K562 (cell line): ENCODE results near the gene TGFA. TPM values are rescaled to one million over a fixed set of nuclear protein-coding genes. Genes with fewer than 3 reads are reported as not detected.

Experiments used
- ATAC-seq: fragments of 200-7000 bp; cut with Tn5 transposase; 3 replicates; pipeline ENCODE4 v1.9.1; 2020; ENCODE audit warnings: moderate library complexity
- BruUV-seq: library from RNA; stranded (reverse); fragments of 400-500 nt; replicated peaks from 2 replicates; lab custom pipeline; 2021; lab: Mats Ljungman, UMichigan
- CTCF ChIA-PET: fragments of 300-600 bp; formaldehyde crosslinking; extraction: SDS; loops from one replicate; lab custom pipeline; 2021; ENCODE audit warnings: low intra/inter-chr PET ratio; lab: Yijun Ruan, JAX
- POLR2A ChIA-PET: fragments of 300-600, 350-650 bp; sonication (Branson Sonifier 250); formaldehyde crosslinking; extraction: SDS; loops from one replicate; lab custom pipeline; 2021; ENCODE audit warnings: antibody characterized with exemption, inconsistent platforms; lab: Yijun Ruan, JAX
- DNase-seq, 4 experiments: peaks; one replicate each; pipeline versions ENCODE4 v3.0.0 to v3.0.0-alpha.2; 2011 to 2018; ENCODE audit warnings: low spot score in 3 of 4, mixed read lengths in 3 of 4; ENCODE audit errors: extremely low read depth in 1 of 4
- FAIRE-seq: peaks from 2 replicates; lab custom pipeline; 2011; peaks lifted over from hg19 to GRCh38; lab: Jason Lieb, UNC
- H2AFZ ChIP-seq: 2 replicates; pipeline ENCODE4 v1.6.0; 2011; ENCODE audit warnings: low read depth, low read length, control low read depth, inconsistent platforms
- H3K27ac ChIP-seq: fragments of 200-600 bp; 3 replicates; pipeline ENCODE4 v1.8.0; 2011; ENCODE audit warnings: low read depth, mild to moderate bottlenecking, control low read depth, inconsistent platforms, low read length, moderate library complexity, mixed read lengths; ENCODE audit errors: extremely low read depth
- H3K27me3 ChIP-seq, 2 experiments: fragments of 300-600 bp in 1 of 2; 2 replicates in 1 of 2; 3 replicates in 1 of 2; pipeline versions ENCODE4 v1.6.0 to v1.8.0; 2011; ENCODE audit warnings: inconsistent platforms in 2 of 2, low read length in 2 of 2, mild to moderate bottlenecking in 1 of 2, mixed read lengths in 1 of 2, moderate library complexity in 1 of 2; ENCODE audit not compliant: control insufficient read depth in 2 of 2, insufficient read depth in 2 of 2
- H3K36me3 ChIP-seq: fragments of 300-600 bp; 3 replicates; pipeline ENCODE4 v1.8.0; 2011; ENCODE audit warnings: mild to moderate bottlenecking, low read length, inconsistent platforms; ENCODE audit not compliant: control insufficient read depth, insufficient read depth
- H3K4me1 ChIP-seq, 2 experiments: fragments of 200-600 bp in 1 of 2; replicated peaks in 1 of 2; 2 replicates in 1 of 2; 3 replicates in 1 of 2; pipeline versions ENCODE4 v1.5.1 to v1.8.0; 2011; ENCODE audit warnings: inconsistent platforms in 2 of 2, low read length in 2 of 2, mild to moderate bottlenecking in 1 of 2, mixed read lengths in 1 of 2, moderate library complexity in 1 of 2; ENCODE audit not compliant: control insufficient read depth in 2 of 2, insufficient read depth in 2 of 2
- H3K4me2 ChIP-seq: 2 replicates; pipeline ENCODE4 v1.6.1; 2011; ENCODE audit warnings: low read length, control low read depth, inconsistent platforms, mixed read lengths; ENCODE audit not compliant: insufficient read depth
- H3K4me3 ChIP-seq: fragments of 200-600 bp; sonication (generic), shearing (Covaris generic); 2 replicates; pipeline ENCODE4 v1.5.1; 2016; ENCODE audit warnings: control low read depth, inconsistent platforms
- H3K79me2 ChIP-seq: fragments of 200-600 bp; 3 replicates; pipeline ENCODE4 v1.8.0; 2011; ENCODE audit warnings: low read length, inconsistent platforms; ENCODE audit not compliant: control insufficient read depth, insufficient read depth
- H3K9ac ChIP-seq, 2 experiments: 2 replicates each; pipeline versions ENCODE4 v1.6.0 to v1.6.1; 2011; ENCODE audit warnings: low read depth in 2 of 2, low read length in 2 of 2, control low read depth in 1 of 2, inconsistent platforms in 1 of 2, mild to moderate bottlenecking in 1 of 2, mixed read lengths in 1 of 2; ENCODE audit not compliant: insufficient read depth in 1 of 2
- H3K9me1 ChIP-seq: one replicate; pipeline ENCODE4 v1.6.0; 2011; ENCODE audit warnings: inconsistent platforms, mild to moderate bottlenecking, low read length, moderate library complexity; ENCODE audit not compliant: control insufficient read depth, insufficient read depth
- H3K9me3 ChIP-seq: replicated peaks from 2 replicates; pipeline ENCODE4 v1.5.1; 2011; ENCODE audit warnings: low read depth, low read length, inconsistent platforms; ENCODE audit not compliant: control insufficient read depth, insufficient read depth
- H4K20me1 ChIP-seq: replicated peaks from 2 replicates; pipeline ENCODE4 v1.6.1; 2011; ENCODE audit warnings: low read length, inconsistent platforms, mixed read lengths; ENCODE audit not compliant: control insufficient read depth, insufficient read depth
- ARID2 ChIP-seq: fragments of 450-650 bp; IDR thresholded peaks from 2 replicates; pipeline ENCODE4 v1.6.1; 2017; ENCODE audit warnings: antibody characterized with exemption, mild to moderate bottlenecking
- BHLHE40 ChIP-seq: IDR thresholded peaks from 2 replicates; pipeline ENCODE4 v1.6.1; 2011; ENCODE audit warnings: low read length, improper control_type of control experiment
- E4F1 ChIP-seq: fragments of 250-450 bp; sonication (Bioruptor Pico); IDR thresholded peaks from 2 replicates; pipeline ENCODE4 v1.5.0; 2021; ENCODE audit warnings: mild to moderate bottlenecking, borderline replicate concordance
- GTF2B ChIP-seq: IDR thresholded peaks from 2 replicates; pipeline ENCODE4 v1.6.1; 2011; ENCODE audit not compliant: insufficient read length; ENCODE audit errors: extremely low read depth
- KAT2B ChIP-seq: IDR thresholded peaks from one replicate; pipeline ENCODE4 v1.6.1; 2012; ENCODE audit warnings: low read depth, mild to moderate bottlenecking, control low read depth, inconsistent platforms, low read length, moderate library complexity
- NRF1 ChIP-seq, 2 experiments: fragments of 450-650 bp; IDR thresholded peaks in 1 of 2; conservative IDR thresholded peaks in 1 of 2; 2 replicates each; pipeline ENCODE4 v1.6.1; 2014; ENCODE audit warnings: mild to moderate bottlenecking in 2 of 2
- TFAP4 ChIP-seq: sonication (generic); formaldehyde crosslinking; IDR thresholded peaks from 2 replicates; pipeline ENCODE4 v1.8.0; 2022; ENCODE audit warnings: missing genetic modification reagents, mild to moderate bottlenecking, moderate library complexity, borderline replicate concordance
- TRIM25 ChIP-seq: fragments of 450-650 bp; IDR thresholded peaks from 2 replicates; pipeline ENCODE4 v1.7.0; 2016; ENCODE audit warnings: borderline replicate concordance
- ZNF3 ChIP-seq: fragments of 250-450 bp; sonication (Bioruptor Pico); IDR thresholded peaks from 2 replicates; pipeline ENCODE4 v1.5.0; 2021; ENCODE audit warnings: mild to moderate bottlenecking, moderate library complexity
- WGBS: fragments of 100-300 bp; shearing (Covaris generic); methylation state at CpG from one replicate; pipeline ENCODE4 v1.1.6; 2016; ENCODE audit warnings: low coverage, mixed read lengths; ENCODE audit not compliant: insufficient coverage; ENCODE audit errors: missing lambda C conversion rate; 5-methylcytosine and 5-hydroxymethylcytosine counted together
- in situ Hi-C: fragments of 300-500 bp; cut with MboI; formaldehyde crosslinking; loops from 4 replicates; pipeline ENCODE4 v1.15.0; 2018; ENCODE audit warnings: inconsistent platforms, mixed read lengths
- intact Hi-C: fragments of 100-400 bp; cut with micrococcal nuclease; formaldehyde crosslinking; loops from 2 replicates; pipeline ENCODE4 v1.14.2; 2022
- polyA plus RNA-seq, 8 experiments: library from polyadenylated mRNA; depleted of rRNA in 4 of 8; stranded (reverse) in 5 of 8; unstranded in 3 of 8; fragments of >200 nt; fragmentation: Nextera tagmentation in 2 of 8; fragmentation: Illumina TruSeq in 1 of 8; extraction: Ambion mirVana in 2 of 8; extraction: Trizol in 1 of 8; gene quantifications; 2 replicates each; pipeline versions ENCODE4 v1.2.1 to v1.2.3, GENCODE V29; 2011 to 2014; ENCODE audit warnings: inconsistent platforms in 1 of 8, missing spikeins in 1 of 8
- total RNA-seq, 7 experiments: library from RNA; depleted of rRNA in 6 of 7; stranded (reverse); fragments of >200 nt in 6 of 7; fragmentation: Illumina TruSeq in 2 of 7; extraction: Trizol in 2 of 7; gene quantifications; 2 replicates each; pipeline versions ENCODE4 v1.2.1 to v1.2.3, GENCODE V29; 2011 to 2021; ENCODE audit warnings: low replicate concordance in 1 of 7

Gene TGFA
- total and polyA plus RNA-seq, 9 of the 15 experiments (the other 6 are each of a cell fraction or from before 2014, with no cell fraction given), result not detected

GRCh38 chr2:70503896-70504295 is 49.7 kb downstream of the TGFA start:
- Histone ChIP-seq H3K4me2 (no peak overlapping the region), H2AFZ (no peak overlapping the region), H3K9me3 (no peaks in the 10 kb centered on the region), H4K20me1 (0 out of 2 replicates have a peak, but pooled peaks cover 3% of the 10 kb centered on the region), H3K9ac (no peak overlapping the region), H3K27me3 (peaks cover 6 to 10% of the 10 kb centered on the region in 2 experiments; a peak in 4 of 5 replicates), H3K79me2 (no peaks in the 10 kb centered on the region), H3K36me3 (no peaks in the 10 kb centered on the region), H3K4me3 (no peak overlapping the region), H3K4me1 (no peaks in the 10 kb centered on the region), H3K9me1 (no peaks in the 10 kb centered on the region), H3K27ac (no peak overlapping the region)
- ChIA-PET POLR2A (interaction anchor here (1.1 kb wide), 1 partner anchor 11 kb away, joined by 3 read pairs; no protein-coding TSS in a partner anchor), CTCF (no interaction called here)
- DNase-seq, result no peak
- in situ Hi-C loops, result no loop called here
- no TSS peak for BruUV-seq
- no peak for TF ChIP-seq TRIM25
- 0% methylated on average over 4 of the region's 4 CpGs for WGBS
- intact Hi-C loops, result no loop called here
- no peak for FAIRE-seq
- no peak for ATAC-seq

- DNase-seq (no peak), ATAC-seq (no peak), FAIRE-seq (no peak)
- no peak overlapping the region for H3K9ac ChIP-seq
- 0% methylated on average over 4 of the region's 4 CpGs for WGBS
- H3K36me3 ChIP-seq, result no peaks in the 10 kb centered on the region
- no peaks in the 10 kb centered on the region for H3K9me1 ChIP-seq
- H2AFZ ChIP-seq, result no peak overlapping the region
- H3K27ac ChIP-seq, result no peak overlapping the region
- POLR2A ChIA-PET, result interaction anchor here (0.7 to 1.2 kb wide), 2 partner anchors 17 to 134 kb away, joined by 3 read pairs; no protein-coding TSS in a partner anchor
- H3K79me2 ChIP-seq, result no peaks in the 10 kb centered on the region
- intact Hi-C loops, result no loop called here
- no peak overlapping the region for H3K4me2 ChIP-seq
- H3K9me3 ChIP-seq, result no peaks in the 10 kb centered on the region
- H3K4me1 ChIP-seq, result no peaks in the 10 kb centered on the region
- in situ Hi-C loops, result no loop called here
- no TSS peak for BruUV-seq
- CTCF ChIA-PET, result no interaction called here
- H3K27me3 ChIP-seq, result peaks cover 7 to 10% of the 10 kb centered on the region in 2 experiments; a peak in 4 of 5 replicates
- no peak overlapping the region for H3K4me3 ChIP-seq
- H4K20me1 ChIP-seq, result 0 out of 2 replicates have a peak, but pooled peaks cover 3% of the 10 kb centered on the region
- TF ChIP-seq BHLHE40 (no peak), E4F1 (CRISPR knock-in tag) (no peak), ZNF3 (CRISPR knock-in tag) (no peak), TFAP4 (CRISPR knock-in tag) (no peak), NRF1 (conservative IDR thresholded peaks at IDR 0.05 in 1 of 2, IDR thresholded peaks at IDR 0.05 in 1 of 2) (no peak), ARID2 (no peak), KAT2B (no peak), GTF2B (no peak)
Measured at GRCh38 chr2:70501728-70502127, 51.9 kb downstream of the TGFA start.
